ENCODE measurements around the gene CRB2.

The CRB2 gene

GRCh38 chr9:123355761-123356431 lies at the start of gene CRB2:
CRB2 (plus strand) TSS chr9:123356197; CDS start chr9:123356261, 64 bp downstream.
- no peak for DNase-seq

GRCh38 chr9:123309611-123310010 lies 46.4 kb upstream of the CRB2 start:
- DNase-seq, result no peak

GRCh38 chr9:123310551-123311249 lies 45.3 kb upstream of the CRB2 start:
- DNase-seq, result no peak

- DNase-seq, result no peak
These were observed 44.7 kb upstream of the CRB2 start for GRCh38 chr9:123311250-123311752.

- DNase-seq, result no peak
These were observed 43.6 kb upstream of the CRB2 start for GRCh38 chr9:123312306-123312877.

- DNase-seq, result no peak
These were observed 41.4 kb upstream of the CRB2 start for GRCh38 chr9:123314617-123315016.

- no peak for DNase-seq
These were observed 40.4 kb upstream of the CRB2 start for GRCh38 chr9:123315635-123316034.

GRCh38 chr9:123316053-123316718 lies 39.8 kb upstream of the CRB2 start:
- DNase-seq, result no peak

GRCh38 chr9:123318202-123318601 lies 37.8 kb upstream of the CRB2 start:
- no peak for DNase-seq

- peak in 1 of 2 experiments; percentile 12 for DNase-seq
These were observed 37.0 kb upstream of the CRB2 start for GRCh38 chr9:123318961-123319421.

GRCh38 chr9:123319541-123320339 lies 36.3 kb upstream of the CRB2 start:
- DNase-seq, result no peak

- no peak for DNase-seq
These were observed 35.2 kb upstream of the CRB2 start for GRCh38 chr9:123320814-123321213.

GRCh38 chr9:123321616-123322272 lies 34.3 kb upstream of the CRB2 start:
- no peak for DNase-seq

- DNase-seq, result no peak
These were observed 33.5 kb upstream of the CRB2 start for GRCh38 chr9:123322273-123323195.

- no peak for DNase-seq
These were observed 32.6 kb upstream of the CRB2 start for GRCh38 chr9:123323196-123324013.

- no peak for DNase-seq
These were observed 31.2 kb upstream of the CRB2 start for GRCh38 chr9:123324767-123325183.

- DNase-seq, result no peak
These were observed 29.8 kb upstream of the CRB2 start for GRCh38 chr9:123326187-123326586.

- no peak for DNase-seq
These were observed 29.3 kb upstream of the CRB2 start for GRCh38 chr9:123326662-123327093.

GRCh38 chr9:123327697-123328100 lies 28.3 kb upstream of the CRB2 start:
- no peak for DNase-seq
